Endodermal cell (in vitro differentiated cells): ENCODE data around the gene FOS. TPM values are rescaled to one million over a fixed set of nuclear protein-coding genes. Genes with fewer than 3 reads are reported as not detected.
A peak's percentile ranks its signal among the peaks of the same experiment; 100 is the strongest.

Experiments used
- DNase-seq: peaks from one replicate; pipeline ENCODE4 v3.0.0-alpha.2; 2017
- H3K27ac ChIP-seq: 2 replicates; pipeline ENCODE4 v1.5.1; 2013; ENCODE audit warnings: mild to moderate bottlenecking, low read depth, low read length, moderate library complexity
- H3K27me3 ChIP-seq: 2 replicates; pipeline ENCODE4 v1.6.1; 2013; ENCODE audit warnings: mild to moderate bottlenecking, low read length, moderate library complexity; ENCODE audit not compliant: insufficient read depth, control insufficient read depth, poor library complexity, severe bottlenecking
- H3K36me3 ChIP-seq: 2 replicates; pipeline ENCODE4 v1.7.0; 2013; ENCODE audit warnings: mild to moderate bottlenecking, low read length, moderate library complexity; ENCODE audit not compliant: control insufficient read depth, insufficient read depth
- H3K4me1 ChIP-seq: one replicate; pipeline ENCODE4 v1.7.0; 2013; ENCODE audit warnings: low read length; ENCODE audit not compliant: control insufficient read depth, insufficient read depth
- H3K4me3 ChIP-seq: 2 replicates; pipeline ENCODE4 v1.5.1; 2013; ENCODE audit warnings: mild to moderate bottlenecking, low read length, moderate library complexity
- H3K9ac ChIP-seq: 2 replicates; pipeline ENCODE4 v1.6.1; 2013; ENCODE audit warnings: mild to moderate bottlenecking, low read length, moderate library complexity; ENCODE audit not compliant: poor library complexity, severe bottlenecking; ENCODE audit errors: extremely low read depth
- H3K9me3 ChIP-seq: 2 replicates; pipeline ENCODE4 v1.6.1; 2013; ENCODE audit warnings: mild to moderate bottlenecking, low read length, moderate library complexity; ENCODE audit not compliant: control insufficient read depth
- H3K27ac Mint-ChIP-seq: 2 replicates; pipeline ENCODE4 v1.8.0; 2020; ENCODE audit warnings: mixed read lengths
- H3K27me3 Mint-ChIP-seq: 2 replicates; pipeline ENCODE4 v1.8.0; 2021; ENCODE audit warnings: mild to moderate bottlenecking, mixed read lengths; ENCODE audit not compliant: insufficient read depth
- H3K36me3 Mint-ChIP-seq: 2 replicates; pipeline ENCODE4 v1.8.0; 2020; ENCODE audit warnings: low read depth, mixed read lengths
- H3K4me1 Mint-ChIP-seq: 2 replicates; pipeline ENCODE4 v1.8.0; 2020; ENCODE audit warnings: mixed read lengths
- H3K4me3 Mint-ChIP-seq: 2 replicates; pipeline ENCODE4 v1.8.0; 2020; ENCODE audit warnings: mild to moderate bottlenecking, moderate library complexity, mixed read lengths
- H3K9me3 Mint-ChIP-seq: 2 replicates; pipeline ENCODE4 v1.8.0; 2020; ENCODE audit warnings: mild to moderate bottlenecking, mixed read lengths
- CTCF ChIP-seq: fragments of 200-600 bp; sonication (generic); conservative IDR thresholded peaks from 2 replicates; pipeline ENCODE4 v1.5.0; 2021; ENCODE audit warnings: antibody characterized with exemption, mild to moderate bottlenecking
- WGBS, 2 experiments: methylation state at CpG; one replicate each; pipeline versions ENCODE4 v1.1.5 to v1.1.7; 2013; ENCODE audit warnings: missing lambda C conversion rate in 2 of 2, mixed read lengths in 1 of 2; ENCODE audit not compliant: insufficient coverage in 1 of 2, insufficient read length in 1 of 2; 5-methylcytosine and 5-hydroxymethylcytosine counted together
- total RNA-seq, 2 donors: library from RNA; stranded (reverse); fragmentation: NEBNext Ultra II Directional in 1 of 2; extraction: Animal tissue kit (Norgen Biotek cat#: 25700) in 1 of 2; gene quantifications; 2 replicates in 1 of 2; 3 replicates in 1 of 2; pipeline ENCODE4 v1.2.1, GENCODE V29; 2021

FOS gene
- total RNA-seq, 2 donors from 2014 or later = 10.3 to 14.0 TPM

GRCh38 chr14:75264036-75264435, 14.6 kb upstream of the FOS start:
- no peaks in the 10 kb centered on the region for H3K27me3 ChIP-seq
- no peak overlapping the region for H3K27ac Mint-ChIP-seq
- peaks cover 22% of the 10 kb centered on the region for H3K4me1 Mint-ChIP-seq
- no peaks in the 10 kb centered on the region for H3K36me3 ChIP-seq
- H3K9me3 ChIP-seq = no peaks in the 10 kb centered on the region
- no peak overlapping the region for H3K9ac ChIP-seq
- TF ChIP-seq CTCF = no peak
- H3K27ac ChIP-seq = no peak overlapping the region
- DNase-seq = no peak
- no peaks in the 10 kb centered on the region for H3K36me3 Mint-ChIP-seq
- H3K4me3 ChIP-seq = no peak overlapping the region
- no peaks in the 10 kb centered on the region for H3K9me3 Mint-ChIP-seq
- H3K4me1 ChIP-seq = peaks cover under 1% of the 10 kb centered on the region
- H3K27me3 Mint-ChIP-seq = no peaks in the 10 kb centered on the region
- 92% methylated on average over 3 of the region's 3 CpGs for WGBS, 2 experiments
- H3K4me3 Mint-ChIP-seq = no peak overlapping the region

GRCh38 chr14:75267141-75267721, 11.4 kb upstream of the FOS start:
- Histone ChIP-seq H3K9ac (peak overlapping the region; percentile 9), H3K9me3 (no peaks in the 10 kb centered on the region), H3K4me1 (peaks cover 5% of the 10 kb centered on the region), H3K27ac (no peak overlapping the region), H3K4me3 (no peak overlapping the region), H3K27me3 (no peaks in the 10 kb centered on the region), H3K36me3 (no peaks in the 10 kb centered on the region)
- Mint-ChIP-seq H3K9me3 (no peaks in the 10 kb centered on the region), H3K27ac (peak overlapping the region; percentile 69), H3K4me1 (peaks cover 17% of the 10 kb centered on the region), H3K27me3 (no peaks in the 10 kb centered on the region), H3K36me3 (no peaks in the 10 kb centered on the region), H3K4me3 (no peak overlapping the region)
- no peak for DNase-seq
- 85 to 100% methylated on average over 2 to 3 of the region's 3 CpGs for WGBS, 2 experiments
- no peak for TF ChIP-seq CTCF

- H3K4me1 ChIP-seq = peaks cover 5% of the 10 kb centered on the region
- no peaks in the 10 kb centered on the region for H3K9me3 ChIP-seq
- no peaks in the 10 kb centered on the region for H3K36me3 Mint-ChIP-seq
- H3K27ac ChIP-seq = no peak overlapping the region
- peaks cover 11% of the 10 kb centered on the region for H3K27me3 Mint-ChIP-seq
- H3K36me3 ChIP-seq = no peaks in the 10 kb centered on the region
- H3K9me3 Mint-ChIP-seq = no peaks in the 10 kb centered on the region
- no peak for TF ChIP-seq CTCF
- H3K27me3 ChIP-seq = no peaks in the 10 kb centered on the region
- no peak overlapping the region for H3K27ac Mint-ChIP-seq
- 63 to 70% methylated on average over 4 to 5 of the region's 7 CpGs for WGBS, 2 experiments
- no peak overlapping the region for H3K4me3 ChIP-seq
- peaks cover 17% of the 10 kb centered on the region for H3K4me1 Mint-ChIP-seq
- DNase-seq = peak; percentile 73
- no peak overlapping the region for H3K9ac ChIP-seq
- H3K4me3 Mint-ChIP-seq = no peak overlapping the region
These were observed 9.7 kb upstream of the FOS start for GRCh38 chr14:75268633-75269550.
